Pancreas (tissue), 10 donors: ENCODE data around the gene ADSS2. TPM values are rescaled to one million over a fixed set of nuclear protein-coding genes. Genes with fewer than 3 reads are reported as not detected.

Experiments used
- ATAC-seq, 4 donors: fragments of 200-7000 bp; cut with Tn5 transposase; one replicate each; pipeline versions ENCODE4 v1.8.0 to v1.9.1; 2020; ENCODE audit warnings: mild to moderate bottlenecking in 4 of 4, moderate library complexity in 4 of 4
- DNase-seq, 6 donors: peaks; one replicate each; pipeline ENCODE4 v3.0.0-alpha.2; 2020
- FAIRE-seq: peaks from 2 replicates; lab custom pipeline; 2012; peaks lifted over from hg19 to GRCh38; lab: Jason Lieb, UNC
- H3K27ac ChIP-seq, 4 donors: fragments of 200-600 bp; sonication (generic); 1 replicate in 3 of 4; 2 replicates in 1 of 4; pipeline versions ENCODE4 v1.5.0 to v1.8.0; 2020
- H3K27me3 ChIP-seq, 4 donors: fragments of 200-600 bp; one replicate each; pipeline ENCODE4 v1.8.0; 2021
- H3K36me3 ChIP-seq, 3 donors: fragments of 200-600 bp; sonication (generic) in 1 of 3; one replicate each; pipeline versions ENCODE4 v1.5.0 to v1.8.0; 2020 to 2021
- H3K4me1 ChIP-seq, 3 donors: fragments of 200-600 bp; one replicate each; pipeline ENCODE4 v1.8.0; 2021
- H3K4me3 ChIP-seq, 4 donors: fragments of 200-600 bp; sonication (generic) in 2 of 4; one replicate each; pipeline versions ENCODE4 v1.5.0 to v1.8.0; 2020 to 2021
- H3K9me3 ChIP-seq, 4 donors: fragments of 200-600 bp; one replicate each; pipeline ENCODE4 v1.8.0; 2021
- CTCF ChIP-seq, 4 donors: fragments of 200-600 bp; sonication (generic) in 3 of 4; IDR thresholded peaks; one replicate each; pipeline versions ENCODE4 v1.5.0 to v1.8.0; 2021; ENCODE audit warnings: antibody characterized with exemption in 4 of 4
- WGBS, 2 donors: extraction: QIAGEN DNeasy Blood & Tissue Kit; methylation state at CpG; one replicate each; pipeline ENCODE4 v1.1.7; 2013; 5-methylcytosine and 5-hydroxymethylcytosine counted together
- intact Hi-C, 3 donors: fragments of 100-400 bp; cut with DNase I; formaldehyde crosslinking; loops; one replicate each; pipeline versions ENCODE4 v1.11.1 to v1.14.2; 2022
- polyA plus RNA-seq, 2 donors: library from polyadenylated mRNA; stranded (reverse); fragments of 200-250 nt; gene quantifications; one replicate each; pipeline ENCODE4 v1.2.3, GENCODE V29; 2013
- total RNA-seq, 6 donors: library from RNA; stranded (reverse); fragmentation: NEBNext Ultra II Directional in 4 of 6; extraction: Animal tissue kit (Norgen Biotek cat#: 25700) in 4 of 6; gene quantifications; one replicate each; pipeline versions ENCODE4 v1.2.1 to v1.2.4, GENCODE V29; 2021 to 2023
- donor health status: healthy with polysubstance abuse.
- donor health status: DM: no; HTN: no; CAD: no; lungs with moderate emphysema.
- donor health status: DM: no; HTN: no; CAD: no.
- donor health status: control.
- donor health status: control.
- donor health status: Bipolar disorder and iron deficiency.
- donor health status: DM: yes; HTN: yes; CAD: no.
- donor health status: DM: no; HTN: no; CAD: no.
- donor health status: DM: no; HTN: no; CAD: no.
- donor health status: DM: yes; HTN: yes; CAD: no.

The ADSS2 gene
- total and polyA plus RNA-seq, 8 donors = 8.6 to 21.9 (median 14.5) TPM

DNA sequence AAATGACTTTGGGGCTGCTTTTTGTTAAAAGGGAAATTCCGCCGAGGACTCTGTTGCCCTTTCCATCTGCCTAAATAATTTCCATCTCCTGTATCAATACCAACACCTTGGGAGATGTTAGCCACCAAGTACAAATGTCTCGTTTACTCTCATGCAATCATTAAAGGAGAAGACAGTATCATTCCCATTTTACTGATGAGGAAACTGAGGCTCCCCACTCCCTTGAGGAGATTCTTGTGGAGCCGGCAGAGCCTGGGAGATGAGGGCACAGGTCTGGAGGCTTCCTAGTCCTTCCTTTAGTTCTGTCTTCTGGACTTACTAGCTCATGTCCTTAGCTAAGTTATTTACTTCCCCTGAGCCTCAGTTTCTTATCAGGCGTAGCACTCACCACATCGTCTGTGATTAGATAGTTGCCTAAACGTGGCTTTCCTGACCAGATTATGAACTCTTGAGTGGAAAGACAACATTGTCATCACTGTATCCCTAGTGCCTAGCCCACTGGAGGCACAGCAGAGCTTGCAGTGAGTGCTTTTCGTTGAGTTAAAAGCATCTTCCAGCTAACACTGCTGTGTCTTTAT lies 81.6 kb downstream of the ADSS2 start:
- ATAC-seq = no peak
- no peak overlapping the region for H3K27ac ChIP-seq
- no peaks in the 10 kb centered on the region for H3K9me3 ChIP-seq
- no peak for FAIRE-seq
- intact Hi-C loops = no loop called here
- H3K36me3 ChIP-seq = no peaks in the 10 kb centered on the region
- WGBS, 2 donors = 63 to 66% methylated on average over 8 of the region's 8 CpGs
- H3K27me3 ChIP-seq = no peaks in the 10 kb centered on the region
- no peak overlapping the region for H3K4me3 ChIP-seq
- no peak for TF ChIP-seq CTCF (IDR thresholded peaks at IDR 0.05)
- H3K4me1 ChIP-seq = no peaks in the 10 kb centered on the region
- DNase-seq = no peak

- no peak overlapping the region for H3K4me3 ChIP-seq
- H3K36me3 ChIP-seq = no peaks in the 10 kb centered on the region
- no peaks in the 10 kb centered on the region for H3K4me1 ChIP-seq
- no peak overlapping the region for H3K27ac ChIP-seq
- no peak for TF ChIP-seq CTCF (IDR thresholded peaks at IDR 0.05)
- no peak for FAIRE-seq
- intact Hi-C loops = no loop called here
- no peak for ATAC-seq
- H3K9me3 ChIP-seq = no peaks in the 10 kb centered on the region
- WGBS, 2 donors = 72% methylated on average over 18 of the region's 18 CpGs
- no peak for DNase-seq
- H3K27me3 ChIP-seq = no peaks in the 10 kb centered on the region
Observed at GRCh38 chr1:244369256-244370057, 82.3 kb downstream of the ADSS2 start.

GRCh38 chr1:244368279-244368678 lies 83.4 kb downstream of the ADSS2 start:
- Histone ChIP-seq H3K27me3 (no peaks in the 10 kb centered on the region), H3K4me3 (no peak overlapping the region), H3K36me3 (no peaks in the 10 kb centered on the region), H3K27ac (no peak overlapping the region), H3K9me3 (no peaks in the 10 kb centered on the region), H3K4me1 (no peaks in the 10 kb centered on the region)
- intact Hi-C loops = no loop called here
- DNase-seq (no peak), ATAC-seq (no peak), FAIRE-seq (no peak)
- TF ChIP-seq CTCF (IDR thresholded peaks at IDR 0.05) = no peak
- 78 to 79% methylated on average over 5 of the region's 5 CpGs for WGBS, 2 donors

- no peaks in the 10 kb centered on the region for H3K27me3 ChIP-seq
- intact Hi-C loops = no loop called here
- no peaks in the 10 kb centered on the region for H3K9me3 ChIP-seq
- WGBS, 2 donors = 87 to 90% methylated on average over 18 of the region's 18 CpGs
- FAIRE-seq (no peak), DNase-seq (no peak), ATAC-seq (no peak)
- H3K36me3 ChIP-seq = no peaks in the 10 kb centered on the region
- H3K4me3 ChIP-seq = no peak overlapping the region
- no peaks in the 10 kb centered on the region for H3K4me1 ChIP-seq
- no peak for TF ChIP-seq CTCF (IDR thresholded peaks at IDR 0.05)
- no peak overlapping the region for H3K27ac ChIP-seq
Observed at GRCh38 chr1:244367399-244368114, 84.2 kb downstream of the ADSS2 start.
